GM12872 (cell line): ENCODE results near the gene C11orf58.

Experiments used
- CTCF ChIP-seq: IDR thresholded peaks from 3 replicates; pipeline ENCODE4 v1.5.1; 2011; ENCODE audit warnings: low read depth, mild to moderate bottlenecking, low read length, moderate library complexity; ENCODE audit not compliant: insufficient read depth

C11orf58 gene

DNA sequence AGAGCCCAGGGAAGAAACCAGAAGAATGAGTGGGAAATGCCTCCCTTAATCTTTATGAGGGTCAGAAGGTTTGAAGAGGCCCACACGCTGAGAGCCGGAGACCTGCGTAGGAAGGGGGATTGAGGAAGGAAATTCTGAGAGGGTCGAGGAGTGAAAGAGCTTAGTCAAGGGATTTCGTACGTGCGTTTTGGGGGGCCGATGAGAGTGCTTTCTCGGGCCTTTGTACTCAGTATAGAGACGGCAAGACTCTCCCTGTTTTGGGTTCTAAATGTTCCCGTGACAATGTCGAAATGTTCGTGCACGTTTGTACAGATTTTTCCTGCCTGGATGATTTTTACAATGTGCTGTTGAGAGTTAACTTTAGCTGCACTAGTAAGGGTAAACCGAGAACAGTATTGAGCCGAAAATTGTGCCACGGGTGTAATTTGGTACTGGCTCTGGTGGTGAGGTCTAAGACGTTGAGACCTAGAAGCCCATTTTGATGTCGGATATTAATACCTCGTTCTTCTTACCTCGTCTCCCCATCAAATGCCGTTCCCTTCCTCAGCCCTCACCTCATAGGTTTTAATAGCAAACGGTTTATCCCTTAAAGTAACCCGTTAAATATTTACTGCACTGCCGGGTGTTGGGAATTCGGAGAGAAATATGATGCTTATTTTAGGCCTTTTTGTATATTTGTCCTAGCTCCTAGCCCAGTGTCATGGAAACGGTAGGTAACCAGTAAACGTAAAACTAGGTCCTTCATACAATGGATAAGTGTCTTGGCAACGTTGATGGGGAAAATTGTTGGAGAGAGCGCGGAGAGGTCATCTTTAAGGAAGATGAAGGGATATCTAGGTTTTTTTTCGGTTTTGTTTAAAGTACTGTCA, 734 bp downstream of the C11orf58 start:
- no peak for TF ChIP-seq CTCF

DNA sequence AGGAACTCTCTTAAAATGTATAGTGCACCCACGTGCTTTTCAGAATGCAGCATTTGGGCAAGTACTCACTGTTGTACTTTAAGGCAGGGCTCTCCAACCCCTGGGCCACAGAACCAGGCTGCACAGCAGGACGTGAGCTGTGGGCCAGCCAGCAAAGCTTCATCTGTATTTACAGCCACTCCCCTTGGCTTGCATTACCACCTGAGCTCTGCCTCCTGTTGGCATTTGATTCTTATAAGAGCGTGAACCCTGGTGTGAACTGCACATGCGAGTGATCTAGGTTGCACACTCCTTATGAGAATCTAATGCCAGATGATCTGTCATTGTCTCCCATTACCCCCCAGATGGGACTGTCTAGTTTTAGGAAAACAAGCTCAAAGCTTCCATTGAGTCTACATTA, 3.0 kb downstream of the C11orf58 start:
- no peak for TF ChIP-seq CTCF

- TF ChIP-seq CTCF: no peak
Measured at GRCh38 chr11:16743478-16743877, 5.0 kb downstream of the C11orf58 start.

GRCh38 chr11:16744128-16744725, 5.8 kb downstream of the C11orf58 start:
- no peak for TF ChIP-seq CTCF

GRCh38 chr11:16745950-16746605, 7.6 kb downstream of the C11orf58 start:
- no peak for TF ChIP-seq CTCF

DNA sequence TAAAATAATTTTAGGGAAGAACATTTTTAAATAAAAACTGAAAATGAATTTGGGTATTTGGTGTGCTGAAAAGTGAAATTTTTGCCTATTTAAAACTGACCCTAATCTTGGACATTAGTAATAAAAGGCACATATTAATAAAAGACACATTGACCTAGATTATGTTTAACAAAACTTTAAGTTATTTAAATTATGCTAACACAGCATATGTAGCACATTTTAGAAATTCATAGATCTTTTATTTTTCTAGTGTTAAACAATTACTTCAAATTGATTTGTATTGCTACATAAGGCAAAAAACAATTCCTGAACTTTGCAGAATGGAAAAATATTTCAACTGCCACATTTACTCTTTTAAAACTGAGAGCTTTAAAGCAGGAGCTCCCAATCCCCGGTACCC, 10.6 kb downstream of the C11orf58 start:
- TF ChIP-seq CTCF: no peak

- no peak for TF ChIP-seq CTCF
Measured at GRCh38 chr11:16749666-16750065, 11.2 kb downstream of the C11orf58 start.
